Lower leg skin (tissue), 4 donors: ENCODE results near the gene PRKCE. TPM values are rescaled to one million over a fixed set of nuclear protein-coding genes. Genes with fewer than 3 reads are reported as not detected.

Experiments
- DNase-seq, 2 donors: peaks; one replicate each; pipeline ENCODE4 v3.0.0-alpha.2; 2019; ENCODE audit warnings: low spot score in 2 of 2
- H3K4me3 ChIP-seq: fragments of 200-600 bp; sonication (generic); 2 replicates; pipeline ENCODE4 v1.5.1; 2017; ENCODE audit warnings: mild to moderate bottlenecking, low read depth; ENCODE audit not compliant: poor library complexity, severe bottlenecking
- CTCF ChIP-seq, 3 donors: fragments of 450-650 bp; IDR thresholded peaks; one replicate each; pipeline ENCODE4 v1.5.1; 2016; ENCODE audit warnings: antibody characterized with exemption in 3 of 3, mild to moderate bottlenecking in 3 of 3, moderate library complexity in 2 of 3
- POLR2A ChIP-seq, 2 donors: fragments of 450-650 bp; IDR thresholded peaks; one replicate each; pipeline ENCODE4 v1.6.1; 2016 to 2017; ENCODE audit warnings: antibody characterized with exemption in 2 of 2, mild to moderate bottlenecking in 1 of 2, moderate library complexity in 1 of 2
- WGBS, 2 donors: methylation state at CpG; one replicate each; pipeline ENCODE4 v1.1.5; 2018; 5-methylcytosine and 5-hydroxymethylcytosine counted together
- intact Hi-C: fragments of 100-400 bp; cut with DNase I; formaldehyde crosslinking; loops from one replicate; pipeline ENCODE4 v1.15.0; 2023; ENCODE audit warnings: low total_unique reads
- total RNA-seq, 4 donors: library from RNA; depleted of rRNA; stranded (reverse); fragments of >200 nt; gene quantifications; one replicate each; pipeline ENCODE4 v1.1.0, GENCODE V29; 2016

The PRKCE gene
- total RNA-seq, 4 donors from 2014 or later: 3.5 to 10.3 (median 6.1) TPM

DNA sequence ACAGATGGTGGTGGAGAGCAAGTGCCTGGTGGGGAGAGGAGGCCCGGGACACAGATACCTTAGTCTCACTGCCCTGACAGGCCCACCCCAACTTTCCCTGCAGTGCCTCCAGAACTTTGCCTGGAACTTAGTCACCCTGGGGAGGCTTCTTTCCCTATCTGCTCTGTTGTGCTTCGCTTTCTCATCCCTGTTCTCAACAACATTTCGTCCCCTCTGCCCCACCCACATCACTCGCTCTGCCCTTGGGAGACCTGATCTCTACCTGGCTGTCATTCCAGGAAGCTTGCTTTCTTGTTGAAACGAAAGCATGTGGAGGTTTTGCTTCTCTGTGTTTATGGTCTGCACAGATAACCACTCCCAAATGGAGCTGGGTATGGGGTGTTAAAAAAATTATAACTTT lies 93.8 kb downstream of the PRKCE start:
- intact Hi-C loops: no loop called here
- 52 to 57% methylated on average over 5 of the region's 5 CpGs for WGBS, 2 donors
- no peak for DNase-seq
- no peak overlapping the region for H3K4me3 ChIP-seq
- TF ChIP-seq POLR2A (IDR thresholded peaks at IDR 0.05) (no peak), CTCF (IDR thresholded peaks at IDR 0.05) (no peak)

DNA sequence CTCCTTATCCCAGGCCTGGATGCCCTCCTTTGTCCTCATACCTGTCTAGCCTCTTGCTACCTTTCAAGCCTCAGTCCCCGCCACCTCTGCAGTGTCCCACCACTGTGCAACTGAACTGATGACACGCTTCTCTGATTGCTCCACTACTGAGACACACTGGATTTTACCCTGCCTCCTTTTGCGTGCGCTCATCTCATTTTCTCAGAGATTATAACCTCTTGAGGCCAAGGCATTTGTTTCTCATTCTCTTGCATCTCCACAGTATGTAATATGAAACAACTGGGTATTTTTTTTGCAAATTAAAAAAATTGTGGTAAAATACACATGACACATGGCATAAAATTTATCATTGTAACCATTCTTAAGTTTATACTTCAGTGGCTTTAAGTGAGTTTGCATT lies 95.4 kb downstream of the PRKCE start:
- intact Hi-C loops: no loop called here
- no peak overlapping the region for H3K4me3 ChIP-seq
- WGBS, 2 donors: 87 to 88% methylated on average over 4 of the region's 4 CpGs
- TF ChIP-seq POLR2A (IDR thresholded peaks at IDR 0.05): no peak
- TF ChIP-seq CTCF (IDR thresholded peaks at IDR 0.05): no peak
- no peak for DNase-seq

DNA sequence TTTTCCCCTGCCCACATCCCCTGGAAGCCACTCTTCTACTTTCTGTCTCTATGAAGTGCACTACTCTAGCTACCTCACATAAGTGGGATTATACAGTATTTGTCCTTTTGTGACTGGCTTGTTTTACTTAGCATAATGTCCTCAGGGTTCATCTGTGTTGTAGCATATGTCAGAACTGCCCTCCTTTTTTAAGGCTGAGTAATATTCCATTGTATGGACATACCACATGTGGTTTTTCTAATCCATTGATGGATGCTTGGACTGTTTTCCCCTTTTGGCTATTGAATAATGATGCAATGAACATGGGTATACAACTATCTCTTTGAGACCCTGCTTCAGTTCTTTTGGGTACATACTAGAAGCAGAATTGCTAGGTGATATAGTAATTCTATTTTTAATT lies 95.9 kb downstream of the PRKCE start:
- H3K4me3 ChIP-seq: no peak overlapping the region
- DNase-seq: no peak
- intact Hi-C loops: no loop called here
- no peak for TF ChIP-seq CTCF (IDR thresholded peaks at IDR 0.05)
- no peak for TF ChIP-seq POLR2A (IDR thresholded peaks at IDR 0.05)

DNA sequence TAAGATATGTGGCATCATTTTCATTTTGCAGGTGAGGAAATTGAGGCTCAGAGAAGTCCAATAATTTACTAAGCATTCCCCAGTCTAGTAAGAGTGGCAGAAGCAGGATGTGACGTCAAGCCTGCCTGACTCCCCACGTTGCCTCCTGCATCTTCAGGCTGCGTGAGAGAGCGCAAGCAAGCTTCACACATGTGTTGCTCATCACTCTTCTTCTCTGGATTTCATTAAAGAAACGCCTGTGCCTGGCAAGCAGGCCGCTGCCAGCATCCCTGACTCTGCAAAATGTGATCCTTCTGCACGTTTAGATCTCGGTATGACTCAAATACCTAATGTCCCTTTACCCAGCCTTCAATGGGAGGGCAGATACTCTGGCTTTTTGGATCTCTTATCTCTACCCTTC lies 96.8 kb downstream of the PRKCE start:
- peak; percentile 37 to 90 for DNase-seq

GRCh38 chr2:45750001-45750400 lies 98.5 kb downstream of the PRKCE start:
- DNase-seq: no peak
- 74 to 78% methylated on average over 2 of the region's 2 CpGs for WGBS, 2 donors
- TF ChIP-seq POLR2A (IDR thresholded peaks at IDR 0.05): no peak
- no peak for TF ChIP-seq CTCF (IDR thresholded peaks at IDR 0.05)
- no peak overlapping the region for H3K4me3 ChIP-seq
- intact Hi-C loops: loop anchor here (10.0 kb wide), 1 partner anchor 1065 kb away; no protein-coding TSS in a partner anchor

More for the DNA sequence above, 96.8 kb downstream of the PRKCE start:
- intact Hi-C loops: no loop called here
- WGBS, 2 donors: 59 to 71% methylated on average over 8 of the region's 8 CpGs
- TF ChIP-seq POLR2A (IDR thresholded peaks at IDR 0.05): no peak
- TF ChIP-seq CTCF (IDR thresholded peaks at IDR 0.05): no peak
- H3K4me3 ChIP-seq: no peak overlapping the region

DNA sequence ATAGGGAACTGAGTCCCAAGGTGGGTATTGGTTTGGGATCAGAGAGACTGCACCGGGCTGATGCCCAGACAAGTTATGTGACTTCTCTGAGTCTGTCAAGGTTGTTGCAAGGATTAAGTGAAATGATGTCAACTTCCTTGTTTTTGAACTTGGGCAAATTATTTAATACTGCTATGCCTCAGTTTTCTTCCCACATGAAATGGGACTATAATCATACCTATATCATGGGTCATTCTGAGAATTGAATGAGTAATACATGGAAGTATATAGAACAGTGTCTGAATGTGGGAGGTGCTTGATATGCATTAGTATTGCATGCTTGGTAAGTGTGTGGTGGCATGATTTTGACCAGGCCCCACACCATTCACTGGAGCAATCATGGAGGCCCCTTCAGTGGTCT lies 99.0 kb downstream of the PRKCE start:
- TF ChIP-seq POLR2A (IDR thresholded peaks at IDR 0.05): no peak
- no peak for TF ChIP-seq CTCF (IDR thresholded peaks at IDR 0.05)
- whole genome bisulfite sequencing, 2 donors: 85 to 95% methylated on average over 1 of the region's 1 CpG
- intact Hi-C loops: loop anchor here (10.0 kb wide), 1 partner anchor 1064 kb away; no protein-coding TSS in a partner anchor
- H3K4me3 ChIP-seq: no peak overlapping the region
- DNase-seq: no peak
